ENCODE results near the gene CREBBP. TPM values are rescaled to one million over a fixed set of nuclear protein-coding genes. Genes with fewer than 3 reads are reported as not detected.

The CREBBP gene
- total RNA-seq, 2 experiments from 2014 or later = 36.0 to 72.3 TPM

DNA sequence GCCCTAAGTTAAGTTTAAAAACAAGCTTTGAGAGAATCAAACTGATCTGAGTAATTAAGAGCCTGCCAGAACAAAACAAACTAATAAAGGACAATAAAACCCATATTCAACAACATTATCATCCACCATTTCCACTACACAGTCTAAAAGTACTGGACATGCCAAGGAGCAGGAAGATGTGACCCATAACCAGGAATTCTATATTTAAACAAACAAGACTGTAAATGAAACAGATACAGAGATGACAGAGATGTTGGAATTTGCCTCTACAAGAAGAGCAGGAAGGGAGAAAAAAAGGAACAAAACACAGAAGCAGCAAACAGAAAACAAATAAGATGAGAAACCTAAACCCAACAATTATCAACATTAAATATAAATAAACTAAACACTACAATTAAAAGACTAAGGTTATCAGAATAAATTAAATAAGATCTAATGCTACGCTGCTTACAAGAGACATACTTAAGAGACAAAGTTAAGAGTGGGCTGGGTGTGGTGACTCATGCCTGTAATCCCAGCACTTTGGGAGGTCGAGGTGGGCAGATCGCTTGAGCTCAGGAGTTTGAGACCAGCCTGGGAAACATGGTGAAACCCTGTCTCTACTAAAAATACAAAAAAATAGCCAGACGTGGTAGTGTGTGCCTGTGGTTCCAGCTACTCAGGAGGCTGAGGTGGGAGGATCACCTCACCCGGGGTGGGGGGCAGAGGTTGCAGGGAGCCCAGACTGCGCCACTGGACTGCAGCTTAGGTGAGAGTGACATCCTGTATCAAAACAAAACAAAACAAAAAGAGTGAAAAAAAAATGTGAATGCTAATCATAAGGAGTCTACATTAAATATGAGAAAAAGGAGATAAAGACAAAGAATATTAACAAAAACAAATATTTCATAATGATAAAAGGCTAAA is 50.6 kb downstream of the CREBBP start:
- Histone ChIP-seq H3K4me1 (ENCODE audit: insufficient read depth, low read length, poor library complexity, severe bottlenecking) (no peaks in the 10 kb centered on the region), H2AFZ (ENCODE audit: low read length) (no peak overlapping the region), H3K4me3 (ENCODE audit: low read depth, low read length, poor library complexity, severe bottlenecking) (no peak overlapping the region), H3K4me2 (ENCODE audit: low read length) (no peak overlapping the region), H4K20me1 (ENCODE audit: insufficient read depth, low read length) (no peaks in the 10 kb centered on the region), H3K9me3 (ENCODE audit: low read length) (peaks cover 30% of the 10 kb centered on the region), H3K36me3 (ENCODE audit: insufficient read depth, low read length) (peaks cover 39% of the 10 kb centered on the region), H3K79me2 (ENCODE audit: insufficient read depth, low read depth, low read length) (peaks cover 80% of the 10 kb centered on the region), H3K9me2 (ENCODE audit: insufficient read depth, low read length) (no peaks in the 10 kb centered on the region), H3K27ac (ENCODE audit: low read depth, low read length, poor library complexity, severe bottlenecking) (no peak overlapping the region)
- CTCF ChIA-PET (ENCODE audit: unreplicated experiment) = no interaction called here
- no peak for DNase-seq (ENCODE audit: low spot score)
- TF ChIP-seq EZH2phosphoT487 (IDR thresholded peaks at IDR 0.05; ENCODE audit: borderline replicate concordance, low read depth, low read length) (no peak), CTCF (conservative IDR thresholded peaks at IDR 0.05; ENCODE audit: low read length) (no peak)
- POLR2A ChIA-PET = interaction anchor here (0.8 kb wide), 1 partner anchor 33 kb away, joined by 3 read pairs; no protein-coding TSS in a partner anchor
- intact Hi-C loops (cut with micrococcal nuclease; ENCODE audit: unreplicated experiment) = no loop called here
- no TSS peak for BruUV-seq (replicated peaks)

- POLR2A ChIA-PET = no interaction called here
- Histone ChIP-seq H3K4me3 (ENCODE audit: low read depth, low read length, poor library complexity, severe bottlenecking) (no peak overlapping the region), H3K27ac (ENCODE audit: low read depth, low read length, poor library complexity, severe bottlenecking) (no peak overlapping the region), H3K4me2 (ENCODE audit: low read length) (no peak overlapping the region), H4K20me1 (ENCODE audit: insufficient read depth, low read length) (no peaks in the 10 kb centered on the region; the same call in 1 of the 2 replicates), H3K4me1 (ENCODE audit: insufficient read depth, low read length, poor library complexity, severe bottlenecking) (peaks cover 11% of the 10 kb centered on the region), H3K9me3 (ENCODE audit: low read length) (no peaks in the 10 kb centered on the region), H2AFZ (ENCODE audit: low read length) (no peak overlapping the region), H3K36me3 (ENCODE audit: insufficient read depth, low read length) (peaks cover 10% of the 10 kb centered on the region), H3K9me2 (ENCODE audit: insufficient read depth, low read length) (no peaks in the 10 kb centered on the region), H3K79me2 (ENCODE audit: insufficient read depth, low read depth, low read length) (peaks cover 70% of the 10 kb centered on the region)
- CTCF ChIA-PET (ENCODE audit: unreplicated experiment) = no interaction called here
- BruUV-seq (replicated peaks) = no TSS peak
- no peak for DNase-seq (ENCODE audit: low spot score)
- TF ChIP-seq CTCF (conservative IDR thresholded peaks at IDR 0.05; ENCODE audit: low read length) = no peak
- no peak for TF ChIP-seq EZH2phosphoT487 (IDR thresholded peaks at IDR 0.05; ENCODE audit: borderline replicate concordance, low read depth, low read length)
- intact Hi-C loops (cut with micrococcal nuclease; ENCODE audit: unreplicated experiment) = no loop called here
Measured at GRCh38 chr16:3825940-3826339, 54.6 kb downstream of the CREBBP start.

DNA sequence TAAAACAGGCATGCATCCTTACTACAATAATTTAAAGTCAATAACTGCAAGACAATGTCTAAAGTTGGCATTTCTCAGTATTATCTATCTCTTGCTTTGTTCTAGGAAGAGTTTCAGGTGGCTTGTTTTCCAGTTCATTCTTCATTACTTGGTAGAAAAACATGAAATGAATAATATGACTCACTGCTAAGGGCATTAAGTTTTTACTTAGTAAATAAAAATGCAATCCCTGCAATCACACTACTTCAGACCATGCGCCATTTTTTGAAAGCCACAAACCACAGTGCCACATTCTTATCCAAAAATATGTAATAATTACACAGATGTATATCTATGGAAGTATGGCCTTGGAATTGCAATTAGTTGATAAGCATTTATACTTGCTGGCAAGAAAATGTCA is 55.4 kb downstream of the CREBBP start:
- Histone ChIP-seq H3K4me3 (ENCODE audit: low read depth, low read length, poor library complexity, severe bottlenecking) (no peak overlapping the region), H3K79me2 (ENCODE audit: insufficient read depth, low read depth, low read length) (peaks cover 69% of the 10 kb centered on the region), H3K27ac (ENCODE audit: low read depth, low read length, poor library complexity, severe bottlenecking) (no peak overlapping the region), H3K9me2 (ENCODE audit: insufficient read depth, low read length) (no peaks in the 10 kb centered on the region), H3K36me3 (ENCODE audit: insufficient read depth, low read length) (peaks cover 10% of the 10 kb centered on the region), H3K9me3 (ENCODE audit: low read length) (no peaks in the 10 kb centered on the region), H3K4me1 (ENCODE audit: insufficient read depth, low read length, poor library complexity, severe bottlenecking) (peaks cover 11% of the 10 kb centered on the region), H2AFZ (ENCODE audit: low read length) (no peak overlapping the region), H4K20me1 (ENCODE audit: insufficient read depth, low read length) (peaks cover 2% of the 10 kb centered on the region), H3K4me2 (ENCODE audit: low read length) (no peak overlapping the region)
- no peak for DNase-seq (ENCODE audit: low spot score)
- BruUV-seq (replicated peaks) = no TSS peak
- intact Hi-C loops (cut with micrococcal nuclease; ENCODE audit: unreplicated experiment) = no loop called here
- CTCF ChIA-PET (ENCODE audit: unreplicated experiment) = no interaction called here
- POLR2A ChIA-PET = no interaction called here
- TF ChIP-seq EZH2phosphoT487 (IDR thresholded peaks at IDR 0.05; ENCODE audit: borderline replicate concordance, low read depth, low read length) (no peak), CTCF (conservative IDR thresholded peaks at IDR 0.05; ENCODE audit: low read length) (no peak)

Measured in OCI-LY7 (cell line).